MCF 10A (cell line): ENCODE data around the gene SH2D4B. TPM values are rescaled to one million over a fixed set of nuclear protein-coding genes. Genes with fewer than 3 reads are reported as not detected.

ENCODE experiments used
- BruUV-seq: library from RNA; stranded (reverse); fragments of 400-500 nt; replicated peaks from 2 replicates; lab custom pipeline; 2021; lab: Mats Ljungman, UMichigan
- CTCF ChIA-PET: fragments of 300-600 bp; sonication (Branson Sonifier 250); formaldehyde crosslinking; extraction: SDS; loops from one replicate; lab custom pipeline; 2021; ENCODE audit warnings: antibody characterized with exemption, inconsistent platforms; lab: Yijun Ruan, JAX
- POLR2A ChIA-PET: fragments of 300-600, 350-650 bp; sonication (Branson Sonifier 250); formaldehyde crosslinking; extraction: SDS; loops from one replicate; lab custom pipeline; 2020; ENCODE audit warnings: antibody characterized with exemption, inconsistent platforms; lab: Yijun Ruan, JAX
- DNase-seq: peaks from one replicate; pipeline ENCODE4 v3.0.0-alpha.2; 2018; ENCODE audit not compliant: unreplicated experiment
- H3K27ac Mint-ChIP-seq: one replicate; pipeline ENCODE4 v1.8.0; 2022; ENCODE audit warnings: mild to moderate bottlenecking, low read depth, mixed read lengths; ENCODE audit not compliant: unreplicated experiment
- H3K27me3 Mint-ChIP-seq: one replicate; pipeline ENCODE4 v1.8.0; 2022; ENCODE audit warnings: mixed read lengths; ENCODE audit not compliant: insufficient read depth, unreplicated experiment
- H3K36me3 Mint-ChIP-seq: one replicate; pipeline ENCODE4 v1.8.0; 2022; ENCODE audit warnings: mild to moderate bottlenecking, moderate library complexity, mixed read lengths; ENCODE audit not compliant: insufficient read depth, unreplicated experiment
- H3K4me1 Mint-ChIP-seq: one replicate; pipeline ENCODE4 v1.8.0; 2022; ENCODE audit warnings: mixed read lengths; ENCODE audit not compliant: insufficient read depth, unreplicated experiment
- H3K4me3 Mint-ChIP-seq: one replicate; pipeline ENCODE4 v1.8.0; 2022; ENCODE audit warnings: mild to moderate bottlenecking, moderate library complexity, mixed read lengths; ENCODE audit not compliant: unreplicated experiment
- H3K9me3 Mint-ChIP-seq: one replicate; pipeline ENCODE4 v1.8.0; 2022; ENCODE audit warnings: mixed read lengths; ENCODE audit not compliant: unreplicated experiment
- intact Hi-C: fragments of 100-400 bp; cut with micrococcal nuclease; formaldehyde crosslinking; loops from 2 replicates; pipeline ENCODE4 v1.14.1; 2022
- total RNA-seq: library from RNA; stranded (reverse); gene quantifications from 2 replicates; pipeline ENCODE4 v1.2.3, GENCODE V29; 2022
- TF ChIP-seq, protein P1 (sequence below): fragments of 200-600 bp; IDR thresholded peaks from one replicate; pipeline ENCODE4 v1.8.0; 2022; ENCODE audit warnings: antibody characterized with exemption, mild to moderate bottlenecking; ENCODE audit not compliant: unreplicated experiment

SH2D4B gene
- total RNA-seq, 1 experiment from 2014 or later, result not detected

DNA sequence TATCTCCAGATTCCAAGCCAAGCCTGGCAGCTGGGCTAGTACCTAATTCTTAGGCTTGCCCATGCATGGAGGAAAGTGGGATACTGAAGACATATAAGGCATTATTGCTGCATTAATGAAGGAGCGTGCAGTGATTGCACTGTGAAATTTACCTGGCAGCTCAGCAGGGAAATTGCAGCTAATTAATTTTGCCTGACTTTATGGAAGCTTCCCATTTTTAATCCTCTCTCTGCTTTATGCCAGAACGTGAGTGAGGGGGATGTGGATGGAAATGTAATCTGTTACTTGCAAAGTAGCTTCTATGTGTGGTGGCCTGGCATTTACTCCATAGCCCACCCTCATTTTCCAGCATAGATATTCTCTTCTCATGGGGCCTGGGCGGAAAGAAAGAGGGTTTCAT, 134.9 kb downstream of the SH2D4B start:
- DNase-seq, result no peak
- Mint-ChIP-seq H3K4me3 (no peak overlapping the region), H3K4me1 (no peaks in the 10 kb centered on the region), H3K27ac (no peak overlapping the region), H3K9me3 (no peaks in the 10 kb centered on the region), H3K27me3 (peaks cover 7% of the 10 kb centered on the region), H3K36me3 (peaks cover 6% of the 10 kb centered on the region)
- TF ChIP-seq, protein P1, sequence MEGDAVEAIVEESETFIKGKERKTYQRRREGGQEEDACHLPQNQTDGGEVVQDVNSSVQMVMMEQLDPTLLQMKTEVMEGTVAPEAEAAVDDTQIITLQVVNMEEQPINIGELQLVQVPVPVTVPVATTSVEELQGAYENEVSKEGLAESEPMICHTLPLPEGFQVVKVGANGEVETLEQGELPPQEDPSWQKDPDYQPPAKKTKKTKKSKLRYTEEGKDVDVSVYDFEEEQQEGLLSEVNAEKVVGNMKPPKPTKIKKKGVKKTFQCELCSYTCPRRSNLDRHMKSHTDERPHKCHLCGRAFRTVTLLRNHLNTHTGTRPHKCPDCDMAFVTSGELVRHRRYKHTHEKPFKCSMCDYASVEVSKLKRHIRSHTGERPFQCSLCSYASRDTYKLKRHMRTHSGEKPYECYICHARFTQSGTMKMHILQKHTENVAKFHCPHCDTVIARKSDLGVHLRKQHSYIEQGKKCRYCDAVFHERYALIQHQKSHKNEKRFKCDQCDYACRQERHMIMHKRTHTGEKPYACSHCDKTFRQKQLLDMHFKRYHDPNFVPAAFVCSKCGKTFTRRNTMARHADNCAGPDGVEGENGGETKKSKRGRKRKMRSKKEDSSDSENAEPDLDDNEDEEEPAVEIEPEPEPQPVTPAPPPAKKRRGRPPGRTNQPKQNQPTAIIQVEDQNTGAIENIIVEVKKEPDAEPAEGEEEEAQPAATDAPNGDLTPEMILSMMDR, result no peak
- intact Hi-C loops, result no loop called here
- CTCF ChIA-PET, result interaction anchor here (0.7 to 3.2 kb wide), 6 partner anchors 10 to 273 kb away, joined by 3 to 50 read pairs (median 6); no protein-coding TSS in a partner anchor
- POLR2A ChIA-PET, result no interaction called here
- BruUV-seq, result no TSS peak

DNA sequence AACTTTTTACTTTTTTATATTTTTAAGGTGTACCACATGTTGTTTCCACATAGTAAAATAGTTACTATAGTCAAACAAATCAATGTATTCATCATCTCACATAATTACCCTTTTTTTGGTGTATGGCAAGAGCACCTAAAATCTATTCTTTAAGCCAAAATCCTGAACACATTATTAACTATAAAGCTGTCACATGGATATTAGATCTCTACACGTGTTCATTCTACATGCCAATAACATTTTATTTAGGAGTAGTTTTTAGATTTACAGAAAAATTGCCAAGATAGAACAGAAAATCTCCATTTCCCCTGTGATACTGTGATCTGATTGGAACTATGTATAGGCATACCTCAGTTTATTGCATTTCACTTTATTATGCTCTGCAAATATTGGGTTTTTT, 137.1 kb downstream of the SH2D4B start:
- Mint-ChIP-seq H3K27me3 (no peaks in the 10 kb centered on the region), H3K9me3 (no peaks in the 10 kb centered on the region), H3K36me3 (peaks cover 6% of the 10 kb centered on the region), H3K4me3 (no peak overlapping the region), H3K4me1 (no peaks in the 10 kb centered on the region), H3K27ac (no peak overlapping the region)
- intact Hi-C loops, result no loop called here
- CTCF ChIA-PET, result interaction anchor here (2.7 to 3.0 kb wide), 3 partner anchors 10 to 25 kb away, joined by 11 to 17 read pairs (median 11); no protein-coding TSS in a partner anchor
- BruUV-seq, result no TSS peak
- POLR2A ChIA-PET, result no interaction called here
- TF ChIP-seq, protein P1, result no peak
- DNase-seq, result no peak

DNA sequence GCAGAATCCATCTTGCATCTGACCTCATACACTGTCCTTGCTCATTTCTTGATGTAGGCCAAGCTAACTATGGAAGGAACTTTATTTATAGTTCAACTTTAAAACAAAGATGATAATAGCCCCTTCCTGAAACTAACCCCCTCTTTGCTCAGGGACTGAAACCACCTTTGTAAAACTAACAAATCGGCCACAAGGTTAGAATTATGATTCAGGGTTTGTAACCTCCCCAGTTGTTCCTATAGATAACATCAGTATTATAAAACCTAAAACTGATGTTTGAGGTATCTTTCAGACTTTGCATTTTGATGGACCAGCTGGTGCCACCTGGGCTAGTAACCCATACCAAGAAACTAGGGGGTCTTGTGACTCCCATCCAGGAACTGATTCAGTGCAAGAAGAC, 143.4 kb downstream of the SH2D4B start:
- no peaks in the 10 kb centered on the region for H3K9me3 Mint-ChIP-seq
- no peaks in the 10 kb centered on the region for H3K4me1 Mint-ChIP-seq
- ChIA-PET CTCF (interaction anchor here (0.6 to 3.5 kb wide), 2 partner anchors 18 to 19 kb away, joined by 3 to 21 read pairs; no protein-coding TSS in a partner anchor), POLR2A (no interaction called here)
- intact Hi-C loops, result no loop called here
- no peaks in the 10 kb centered on the region for H3K27me3 Mint-ChIP-seq
- no peak for DNase-seq
- TF ChIP-seq, protein P1, result no peak
- no peak overlapping the region for H3K4me3 Mint-ChIP-seq
- no TSS peak for BruUV-seq
- peaks cover 6% of the 10 kb centered on the region for H3K36me3 Mint-ChIP-seq
- H3K27ac Mint-ChIP-seq, result no peak overlapping the region

DNA sequence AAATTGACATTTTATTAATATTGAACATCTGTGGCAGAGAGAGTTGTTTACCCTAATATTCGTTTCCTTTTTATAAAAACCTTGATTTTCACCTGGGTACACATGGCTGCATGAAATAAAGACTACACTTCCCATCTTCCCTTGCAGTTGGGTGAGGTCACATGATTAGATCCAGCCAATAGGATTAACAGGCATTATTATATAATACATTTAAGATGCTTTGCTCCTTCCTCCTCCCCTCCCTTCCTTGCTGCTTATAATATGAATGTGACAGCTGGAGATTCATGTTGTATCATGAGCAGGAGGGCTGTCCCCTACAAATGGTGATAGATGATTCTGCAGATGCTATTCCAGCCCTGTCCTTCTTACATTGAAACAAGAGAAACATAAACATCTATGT, 146.6 kb downstream of the SH2D4B start:
- peaks cover 4% of the 10 kb centered on the region for H3K27me3 Mint-ChIP-seq
- DNase-seq, result peak; percentile 38
- H3K27ac Mint-ChIP-seq, result no peak overlapping the region
- no peaks in the 10 kb centered on the region for H3K36me3 Mint-ChIP-seq
- H3K9me3 Mint-ChIP-seq, result no peaks in the 10 kb centered on the region
- intact Hi-C loops, result no loop called here
- no peak overlapping the region for H3K4me3 Mint-ChIP-seq
- TF ChIP-seq, protein P1, result no peak
- BruUV-seq, result no TSS peak
- CTCF ChIA-PET, result interaction anchor here (0.6 to 1.8 kb wide), 5 partner anchors 13 to 425 kb away, joined by 3 to 6 read pairs (median 4); no protein-coding TSS in a partner anchor
- H3K4me1 Mint-ChIP-seq, result no peaks in the 10 kb centered on the region
- POLR2A ChIA-PET, result no interaction called here
